Measurements from ENCODE around the gene FANCB.

The FANCB gene

DNA sequence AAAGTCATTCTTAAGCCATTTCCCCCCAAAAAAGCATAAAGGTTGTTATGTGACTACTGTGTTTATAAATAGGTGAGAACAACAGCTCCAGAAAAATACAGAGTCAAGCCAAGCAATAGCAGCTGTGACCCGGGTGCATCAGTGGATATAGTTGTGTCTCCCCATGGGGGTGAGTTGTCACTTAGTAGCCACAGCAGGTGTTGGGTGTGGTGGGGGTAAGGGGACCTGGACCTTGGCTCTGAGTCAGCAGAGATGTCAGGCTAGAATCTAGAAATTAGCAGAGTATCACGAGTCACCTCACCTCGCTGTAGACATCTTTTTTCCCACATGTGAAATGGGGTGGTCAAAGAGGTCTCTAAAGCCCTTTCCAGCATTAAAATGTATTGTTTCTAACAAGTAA lies 42.7 kb upstream of the FANCB start:
- TF ChIP-seq FOXP2 (optimal IDR thresholded peaks at IDR 0.05; ENCODE audit: borderline replicate concordance, extremely low read depth, extremely low read length, insufficient read depth), result no peak

DNA sequence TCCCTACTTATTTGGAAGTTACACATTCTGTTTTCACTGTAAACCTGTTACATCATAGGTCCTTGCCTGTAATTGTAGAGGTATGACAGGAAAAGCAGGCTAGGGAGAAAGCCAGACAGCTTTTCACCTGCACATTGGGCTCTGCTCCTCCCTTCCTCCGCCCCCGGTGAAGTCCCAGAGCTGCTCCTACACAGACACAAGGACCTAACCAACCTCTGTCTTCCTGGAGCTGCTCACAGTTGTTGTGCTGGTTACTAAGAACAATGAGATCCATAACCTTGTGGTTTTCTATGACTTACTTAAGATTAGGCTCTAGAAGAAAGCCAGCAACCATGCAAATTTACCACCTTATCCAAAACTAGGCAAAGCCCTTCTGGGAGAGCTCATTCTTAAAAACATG lies 40.4 kb upstream of the FANCB start:
- TF ChIP-seq, protein P1, sequence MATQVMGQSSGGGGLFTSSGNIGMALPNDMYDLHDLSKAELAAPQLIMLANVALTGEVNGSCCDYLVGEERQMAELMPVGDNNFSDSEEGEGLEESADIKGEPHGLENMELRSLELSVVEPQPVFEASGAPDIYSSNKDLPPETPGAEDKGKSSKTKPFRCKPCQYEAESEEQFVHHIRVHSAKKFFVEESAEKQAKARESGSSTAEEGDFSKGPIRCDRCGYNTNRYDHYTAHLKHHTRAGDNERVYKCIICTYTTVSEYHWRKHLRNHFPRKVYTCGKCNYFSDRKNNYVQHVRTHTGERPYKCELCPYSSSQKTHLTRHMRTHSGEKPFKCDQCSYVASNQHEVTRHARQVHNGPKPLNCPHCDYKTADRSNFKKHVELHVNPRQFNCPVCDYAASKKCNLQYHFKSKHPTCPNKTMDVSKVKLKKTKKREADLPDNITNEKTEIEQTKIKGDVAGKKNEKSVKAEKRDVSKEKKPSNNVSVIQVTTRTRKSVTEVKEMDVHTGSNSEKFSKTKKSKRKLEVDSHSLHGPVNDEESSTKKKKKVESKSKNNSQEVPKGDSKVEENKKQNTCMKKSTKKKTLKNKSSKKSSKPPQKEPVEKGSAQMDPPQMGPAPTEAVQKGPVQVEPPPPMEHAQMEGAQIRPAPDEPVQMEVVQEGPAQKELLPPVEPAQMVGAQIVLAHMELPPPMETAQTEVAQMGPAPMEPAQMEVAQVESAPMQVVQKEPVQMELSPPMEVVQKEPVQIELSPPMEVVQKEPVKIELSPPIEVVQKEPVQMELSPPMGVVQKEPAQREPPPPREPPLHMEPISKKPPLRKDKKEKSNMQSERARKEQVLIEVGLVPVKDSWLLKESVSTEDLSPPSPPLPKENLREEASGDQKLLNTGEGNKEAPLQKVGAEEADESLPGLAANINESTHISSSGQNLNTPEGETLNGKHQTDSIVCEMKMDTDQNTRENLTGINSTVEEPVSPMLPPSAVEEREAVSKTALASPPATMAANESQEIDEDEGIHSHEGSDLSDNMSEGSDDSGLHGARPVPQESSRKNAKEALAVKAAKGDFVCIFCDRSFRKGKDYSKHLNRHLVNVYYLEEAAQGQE (IDR thresholded peaks at IDR 0.05; ENCODE audit: insufficient read depth in 1 of 2, low read depth in 2 of 2, low read length in 2 of 2), result no peak
- no peak for TF ChIP-seq POLR2AphosphoS5 (IDR thresholded peaks at IDR 0.05; ENCODE audit: low read depth, low read length)
- no peak for TF ChIP-seq TAF1 (IDR thresholded peaks at IDR 0.05; ENCODE audit: borderline replicate concordance, insufficient read depth, low read length)
- no peak for TF ChIP-seq SIN3A (IDR thresholded peaks at IDR 0.05; ENCODE audit: borderline replicate concordance, insufficient read depth, low read length)
- TF ChIP-seq FOXP2 (optimal IDR thresholded peaks at IDR 0.05; ENCODE audit: borderline replicate concordance, extremely low read depth, extremely low read length, insufficient read depth), result no peak

DNA sequence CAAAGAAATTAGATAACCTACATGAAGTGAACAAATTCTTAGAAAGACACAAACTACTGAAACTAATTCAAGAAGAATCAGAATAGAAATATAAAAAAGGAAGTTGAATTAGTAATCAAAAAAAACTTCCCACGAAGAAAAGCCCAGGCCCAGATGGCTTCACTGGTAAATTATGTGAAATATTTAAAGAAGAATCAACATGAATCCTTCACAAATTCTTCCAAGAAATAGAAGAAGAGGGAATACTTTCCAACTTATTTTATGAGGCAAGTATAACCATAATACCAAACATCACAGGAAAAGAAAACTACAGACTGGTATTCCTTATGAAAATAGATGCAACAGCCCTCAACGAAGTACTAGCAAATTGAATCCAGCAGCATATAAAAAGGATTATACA lies 31.0 kb upstream of the FANCB start:
- TF ChIP-seq FOXP2 (optimal IDR thresholded peaks at IDR 0.05; ENCODE audit: borderline replicate concordance, extremely low read depth, extremely low read length, insufficient read depth) (no peak), POLR2AphosphoS5 (IDR thresholded peaks at IDR 0.05; ENCODE audit: low read depth, low read length) (no peak)

DNA sequence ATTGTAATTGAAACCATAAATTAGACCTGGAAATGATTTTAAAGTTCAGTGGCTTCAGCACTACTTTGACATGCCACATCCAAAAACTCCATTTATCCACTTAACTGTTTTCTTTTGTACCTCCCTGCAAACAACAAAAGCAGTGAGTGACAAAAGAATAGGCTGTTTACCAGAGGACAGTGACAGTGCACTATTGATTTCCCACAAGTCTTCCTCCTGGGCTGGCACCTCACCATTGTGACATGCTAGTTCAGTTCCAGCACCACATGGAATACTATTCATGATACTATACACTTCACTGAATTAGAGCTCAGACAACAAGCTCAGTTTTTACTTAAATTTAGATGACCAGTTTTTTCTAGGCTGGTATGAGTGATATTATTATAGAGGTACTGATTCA lies 29.7 kb upstream of the FANCB start:
- TF ChIP-seq SIN3A (IDR thresholded peaks at IDR 0.05; ENCODE audit: borderline replicate concordance, insufficient read depth, low read length), result no peak
- no peak for TF ChIP-seq TAF1 (IDR thresholded peaks at IDR 0.05; ENCODE audit: borderline replicate concordance, insufficient read depth, low read length)
- TF ChIP-seq, protein P1 (IDR thresholded peaks at IDR 0.05; ENCODE audit: insufficient read depth in 1 of 2, low read depth in 2 of 2, low read length in 2 of 2), result no peak
- no peak for TF ChIP-seq POLR2AphosphoS5 (IDR thresholded peaks at IDR 0.05; ENCODE audit: low read depth, low read length)
- no peak for TF ChIP-seq FOXP2 (optimal IDR thresholded peaks at IDR 0.05; ENCODE audit: borderline replicate concordance, extremely low read depth, extremely low read length, insufficient read depth)

DNA sequence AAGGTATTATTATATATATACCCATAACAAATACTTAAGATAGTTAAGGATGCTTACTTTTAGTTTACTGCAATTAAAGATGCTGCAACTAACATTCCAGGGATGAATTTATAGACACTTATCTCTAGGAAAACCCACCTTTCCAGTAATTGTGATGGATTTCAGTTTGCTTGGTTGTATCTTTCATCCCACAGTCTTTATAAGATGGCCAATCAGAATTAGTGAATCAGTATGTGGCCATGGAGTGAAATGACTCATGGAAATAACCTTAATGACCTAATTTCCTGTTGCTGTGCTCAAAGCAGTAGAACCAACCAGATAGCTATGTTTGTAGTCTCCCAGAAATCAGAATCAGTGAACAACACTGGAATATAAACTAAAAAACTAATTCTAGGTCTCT lies 26.7 kb upstream of the FANCB start:
- TF ChIP-seq SIN3A (IDR thresholded peaks at IDR 0.05; ENCODE audit: borderline replicate concordance, insufficient read depth, low read length), result no peak
- TF ChIP-seq POLR2AphosphoS5 (IDR thresholded peaks at IDR 0.05; ENCODE audit: low read depth, low read length), result no peak
- no peak for TF ChIP-seq TAF1 (IDR thresholded peaks at IDR 0.05; ENCODE audit: borderline replicate concordance, insufficient read depth, low read length)

DNA sequence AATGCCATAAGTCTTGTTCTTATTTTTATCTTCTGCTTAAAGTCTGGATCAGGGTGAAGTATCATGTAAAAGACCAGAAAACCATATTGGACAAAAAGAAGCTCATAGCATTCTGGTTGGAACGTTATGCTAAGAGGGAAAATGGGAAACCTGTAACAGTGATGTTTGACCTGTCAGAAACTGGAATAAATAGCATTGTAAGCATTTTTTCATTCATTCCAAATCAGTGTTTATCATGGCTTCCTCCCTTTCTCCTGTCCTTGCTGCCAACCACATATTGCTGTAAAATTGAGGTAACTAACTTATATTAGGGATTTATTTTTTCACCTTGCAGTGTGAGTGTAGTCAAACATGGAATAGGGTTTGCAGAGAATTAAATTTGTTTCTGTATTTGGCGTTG lies 24.2 kb upstream of the FANCB start:
- no peak for TF ChIP-seq TAF1 (IDR thresholded peaks at IDR 0.05; ENCODE audit: borderline replicate concordance, insufficient read depth, low read length)
- TF ChIP-seq POLR2AphosphoS5 (IDR thresholded peaks at IDR 0.05; ENCODE audit: low read depth, low read length), result no peak
- TF ChIP-seq FOXP2 (optimal IDR thresholded peaks at IDR 0.05; ENCODE audit: borderline replicate concordance, extremely low read depth, extremely low read length, insufficient read depth), result no peak
- no peak for TF ChIP-seq SIN3A (IDR thresholded peaks at IDR 0.05; ENCODE audit: borderline replicate concordance, insufficient read depth, low read length)
- TF ChIP-seq, protein P1 (IDR thresholded peaks at IDR 0.05; ENCODE audit: insufficient read depth in 1 of 2, low read depth in 2 of 2, low read length in 2 of 2), result no peak

DNA sequence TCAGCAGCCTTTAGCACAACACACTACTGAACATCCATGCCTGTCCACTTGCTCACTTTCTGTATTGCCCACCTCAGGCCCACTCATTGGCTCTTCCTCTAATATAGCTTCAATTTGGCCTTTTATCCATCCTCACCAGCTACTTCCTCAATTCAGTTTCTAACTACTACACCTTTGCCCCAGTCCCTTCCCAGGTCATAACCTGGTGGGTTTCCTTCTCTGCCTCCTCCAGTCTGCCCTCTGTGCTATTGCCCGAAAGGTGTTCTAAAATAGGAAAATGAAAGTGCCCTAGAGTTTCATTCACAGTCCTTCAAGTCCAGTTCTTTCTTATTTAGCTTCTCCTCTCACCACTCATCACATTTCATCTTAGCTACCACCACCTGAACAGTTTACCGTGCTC lies 23.4 kb upstream of the FANCB start:
- TF ChIP-seq POLR2AphosphoS5 (IDR thresholded peaks at IDR 0.05; ENCODE audit: low read depth, low read length) (no peak), SIN3A (IDR thresholded peaks at IDR 0.05; ENCODE audit: borderline replicate concordance, insufficient read depth, low read length) (no peak), TAF1 (IDR thresholded peaks at IDR 0.05; ENCODE audit: borderline replicate concordance, insufficient read depth, low read length) (no peak), FOXP2 (optimal IDR thresholded peaks at IDR 0.05; ENCODE audit: borderline replicate concordance, extremely low read depth, extremely low read length, insufficient read depth) (no peak)
- TF ChIP-seq, protein P1 (IDR thresholded peaks at IDR 0.05; ENCODE audit: insufficient read depth in 1 of 2, low read depth in 2 of 2, low read length in 2 of 2), result no peak

Measured in PFSK-1 (cell line).